ENCODE measurements around the gene KRT76. TPM values are rescaled to one million over a fixed set of nuclear protein-coding genes. Genes with fewer than 3 reads are reported as not detected.

KRT76 gene
- total and polyA plus RNA-seq, 2 experiments from 2014 or later, result not detected

DNA sequence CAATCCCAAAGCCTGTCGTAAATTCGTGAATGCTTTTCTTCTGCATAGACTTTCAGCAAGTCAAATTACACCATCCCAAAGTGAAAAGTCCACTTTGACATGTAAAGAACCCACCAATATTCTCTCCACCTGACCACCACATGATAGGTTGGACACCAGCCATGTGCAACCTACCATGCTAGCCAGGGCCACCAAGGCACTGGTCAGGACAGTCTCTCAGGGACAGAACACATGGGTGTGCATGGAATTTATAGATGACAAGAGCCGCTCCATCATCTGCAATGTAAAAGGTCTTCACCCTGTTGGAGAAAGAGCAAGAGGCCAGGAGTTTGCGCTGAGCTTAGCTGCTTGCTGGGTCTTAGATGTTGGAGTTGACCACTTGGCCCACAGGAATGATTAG is 5.4 kb upstream of the KRT76 start (continued):
- TF ChIP-seq, protein P1, sequence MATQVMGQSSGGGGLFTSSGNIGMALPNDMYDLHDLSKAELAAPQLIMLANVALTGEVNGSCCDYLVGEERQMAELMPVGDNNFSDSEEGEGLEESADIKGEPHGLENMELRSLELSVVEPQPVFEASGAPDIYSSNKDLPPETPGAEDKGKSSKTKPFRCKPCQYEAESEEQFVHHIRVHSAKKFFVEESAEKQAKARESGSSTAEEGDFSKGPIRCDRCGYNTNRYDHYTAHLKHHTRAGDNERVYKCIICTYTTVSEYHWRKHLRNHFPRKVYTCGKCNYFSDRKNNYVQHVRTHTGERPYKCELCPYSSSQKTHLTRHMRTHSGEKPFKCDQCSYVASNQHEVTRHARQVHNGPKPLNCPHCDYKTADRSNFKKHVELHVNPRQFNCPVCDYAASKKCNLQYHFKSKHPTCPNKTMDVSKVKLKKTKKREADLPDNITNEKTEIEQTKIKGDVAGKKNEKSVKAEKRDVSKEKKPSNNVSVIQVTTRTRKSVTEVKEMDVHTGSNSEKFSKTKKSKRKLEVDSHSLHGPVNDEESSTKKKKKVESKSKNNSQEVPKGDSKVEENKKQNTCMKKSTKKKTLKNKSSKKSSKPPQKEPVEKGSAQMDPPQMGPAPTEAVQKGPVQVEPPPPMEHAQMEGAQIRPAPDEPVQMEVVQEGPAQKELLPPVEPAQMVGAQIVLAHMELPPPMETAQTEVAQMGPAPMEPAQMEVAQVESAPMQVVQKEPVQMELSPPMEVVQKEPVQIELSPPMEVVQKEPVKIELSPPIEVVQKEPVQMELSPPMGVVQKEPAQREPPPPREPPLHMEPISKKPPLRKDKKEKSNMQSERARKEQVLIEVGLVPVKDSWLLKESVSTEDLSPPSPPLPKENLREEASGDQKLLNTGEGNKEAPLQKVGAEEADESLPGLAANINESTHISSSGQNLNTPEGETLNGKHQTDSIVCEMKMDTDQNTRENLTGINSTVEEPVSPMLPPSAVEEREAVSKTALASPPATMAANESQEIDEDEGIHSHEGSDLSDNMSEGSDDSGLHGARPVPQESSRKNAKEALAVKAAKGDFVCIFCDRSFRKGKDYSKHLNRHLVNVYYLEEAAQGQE (IDR thresholded peaks at IDR 0.05; ENCODE audit: unreplicated experiment), result no peak
- no peak for TF ChIP-seq STAT1 (IDR thresholded peaks at IDR 0.05; ENCODE audit: unreplicated experiment)
- TF ChIP-seq NANOG (IDR thresholded peaks at IDR 0.05; ENCODE audit: borderline replicate concordance), result no peak

DNA sequence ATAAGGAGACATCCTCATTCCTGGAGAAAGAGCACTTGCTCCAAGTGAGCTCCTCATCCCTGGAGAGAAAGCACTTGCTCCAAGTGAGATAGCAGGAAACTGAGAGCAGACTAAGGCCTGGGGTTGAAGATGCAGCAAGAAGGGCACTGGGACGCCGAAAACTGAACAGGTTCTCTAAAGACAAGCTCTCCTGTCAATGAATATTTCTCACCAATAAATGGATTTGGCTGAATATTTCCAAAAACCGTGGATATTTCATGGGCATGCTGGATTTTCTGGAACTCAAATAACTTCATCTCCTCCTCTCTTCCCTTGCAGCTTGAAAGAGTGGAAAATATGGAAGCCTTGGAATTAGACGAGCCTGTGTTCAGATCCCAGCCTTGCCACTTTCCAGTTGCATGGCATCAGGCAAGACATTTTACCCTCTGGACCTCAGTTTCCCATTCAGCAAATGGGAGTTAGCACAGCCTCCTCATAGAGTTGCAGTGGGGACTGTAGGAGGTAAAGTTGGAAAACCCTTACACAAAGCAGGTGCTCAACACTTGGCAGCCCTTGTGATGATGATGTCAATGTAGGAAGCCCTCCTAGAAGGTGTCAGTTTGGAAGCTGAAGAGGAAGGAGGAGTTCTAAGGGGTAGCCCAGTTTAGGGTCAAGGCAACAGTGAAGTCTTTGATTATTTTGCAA is 4.4 kb upstream of the KRT76 start:
- Histone ChIP-seq H3K36me3 (ENCODE audit: insufficient read depth) (no peaks in the 10 kb centered on the region), H4K20me1 (replicated peaks; ENCODE audit: insufficient read depth) (no peaks in the 10 kb centered on the region), H2AFZ (no peak overlapping the region), H3K4me1 (ENCODE audit: insufficient read depth) (no peaks in the 10 kb centered on the region), H3K9me2 (ENCODE audit: insufficient read depth) (no peaks in the 10 kb centered on the region), H3K4me2 (no peak overlapping the region), H3K79me2 (replicated peaks; ENCODE audit: insufficient read depth) (no peaks in the 10 kb centered on the region), H3K4me3 (no peak overlapping the region), H3K27ac (ENCODE audit: low read depth) (no peak overlapping the region), H3K27me3 (ENCODE audit: insufficient read depth) (no peaks in the 10 kb centered on the region), H3F3A (replicated peaks; ENCODE audit: low read depth) (no peaks in the 10 kb centered on the region)
- Mint-ChIP-seq H3K9me3 (no peaks in the 10 kb centered on the region), H3K27me3 (ENCODE audit: insufficient read depth, low read depth, poor library complexity) (no peaks in the 10 kb centered on the region), H3K4me1 (no peaks in the 10 kb centered on the region; the same call in 2 of the 3 replicates), H3K36me3 (ENCODE audit: low read depth) (no peaks in the 10 kb centered on the region), H3K27ac (no peak overlapping the region), H3K4me3 (no peak overlapping the region)
- DNase-seq (ENCODE audit: low spot score), result no peak
- no peak for TF ChIP-seq STAT1 (IDR thresholded peaks at IDR 0.05; ENCODE audit: unreplicated experiment)
- TF ChIP-seq EZH2phosphoT487 (IDR thresholded peaks at IDR 0.05; ENCODE audit: unreplicated experiment), result no peak
- ATAC-seq, result no peak

DNA sequence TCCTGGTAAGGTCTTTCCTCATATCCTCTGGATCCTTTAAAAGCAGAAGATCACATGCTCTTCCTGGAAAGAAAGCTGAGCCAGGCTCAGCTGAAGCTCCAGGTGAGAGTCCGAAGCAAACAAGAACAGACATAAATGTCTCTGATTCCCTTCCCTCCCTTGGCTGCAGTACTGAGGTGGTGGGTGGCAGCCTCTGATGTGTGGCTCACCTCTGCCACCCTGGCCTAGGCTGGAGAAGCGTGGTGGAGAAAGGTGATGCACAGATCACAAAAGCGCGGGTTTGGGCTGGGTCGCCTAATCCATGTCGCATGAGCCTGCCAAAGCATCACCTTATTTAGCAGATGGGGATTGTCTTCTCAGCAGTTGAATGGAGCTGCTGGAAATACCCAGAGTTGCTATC is 2.8 kb upstream of the KRT76 start:
- H3K27me3 Mint-ChIP-seq (ENCODE audit: insufficient read depth, low read depth, poor library complexity), result no peaks in the 10 kb centered on the region
- TF ChIP-seq JUNB (IDR thresholded peaks at IDR 0.05; ENCODE audit: unreplicated experiment) (no peak), ZNF114 (CRISPR knock-in tag; IDR thresholded peaks at IDR 0.05) (no peak), EZH2 (IDR thresholded peaks at IDR 0.05; ENCODE audit: low read depth, unreplicated experiment) (no peak), EZH2phosphoT487 (IDR thresholded peaks at IDR 0.05; ENCODE audit: unreplicated experiment) (no peak), STAT1 (IDR thresholded peaks at IDR 0.05; ENCODE audit: unreplicated experiment) (no peak), NANOG (IDR thresholded peaks at IDR 0.05; ENCODE audit: borderline replicate concordance) (no peak)
- TF ChIP-seq, protein P2, sequence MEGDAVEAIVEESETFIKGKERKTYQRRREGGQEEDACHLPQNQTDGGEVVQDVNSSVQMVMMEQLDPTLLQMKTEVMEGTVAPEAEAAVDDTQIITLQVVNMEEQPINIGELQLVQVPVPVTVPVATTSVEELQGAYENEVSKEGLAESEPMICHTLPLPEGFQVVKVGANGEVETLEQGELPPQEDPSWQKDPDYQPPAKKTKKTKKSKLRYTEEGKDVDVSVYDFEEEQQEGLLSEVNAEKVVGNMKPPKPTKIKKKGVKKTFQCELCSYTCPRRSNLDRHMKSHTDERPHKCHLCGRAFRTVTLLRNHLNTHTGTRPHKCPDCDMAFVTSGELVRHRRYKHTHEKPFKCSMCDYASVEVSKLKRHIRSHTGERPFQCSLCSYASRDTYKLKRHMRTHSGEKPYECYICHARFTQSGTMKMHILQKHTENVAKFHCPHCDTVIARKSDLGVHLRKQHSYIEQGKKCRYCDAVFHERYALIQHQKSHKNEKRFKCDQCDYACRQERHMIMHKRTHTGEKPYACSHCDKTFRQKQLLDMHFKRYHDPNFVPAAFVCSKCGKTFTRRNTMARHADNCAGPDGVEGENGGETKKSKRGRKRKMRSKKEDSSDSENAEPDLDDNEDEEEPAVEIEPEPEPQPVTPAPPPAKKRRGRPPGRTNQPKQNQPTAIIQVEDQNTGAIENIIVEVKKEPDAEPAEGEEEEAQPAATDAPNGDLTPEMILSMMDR (conservative IDR thresholded peaks at IDR 0.05; ENCODE audit: low read depth in 2 of 2), result no peak
- TF ChIP-seq, protein P3, sequence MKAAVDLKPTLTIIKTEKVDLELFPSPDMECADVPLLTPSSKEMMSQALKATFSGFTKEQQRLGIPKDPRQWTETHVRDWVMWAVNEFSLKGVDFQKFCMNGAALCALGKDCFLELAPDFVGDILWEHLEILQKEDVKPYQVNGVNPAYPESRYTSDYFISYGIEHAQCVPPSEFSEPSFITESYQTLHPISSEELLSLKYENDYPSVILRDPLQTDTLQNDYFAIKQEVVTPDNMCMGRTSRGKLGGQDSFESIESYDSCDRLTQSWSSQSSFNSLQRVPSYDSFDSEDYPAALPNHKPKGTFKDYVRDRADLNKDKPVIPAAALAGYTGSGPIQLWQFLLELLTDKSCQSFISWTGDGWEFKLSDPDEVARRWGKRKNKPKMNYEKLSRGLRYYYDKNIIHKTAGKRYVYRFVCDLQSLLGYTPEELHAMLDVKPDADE (IDR thresholded peaks at IDR 0.05), result no peak
- TF ChIP-seq, protein P1 (IDR thresholded peaks at IDR 0.05; ENCODE audit: unreplicated experiment), result no peak

More for the DNA sequence above, 2.8 kb upstream of the KRT76 start:
- no peaks in the 10 kb centered on the region for H3K4me1 ChIP-seq (ENCODE audit: insufficient read depth)
- no peaks in the 10 kb centered on the region for H3K9me2 ChIP-seq (ENCODE audit: insufficient read depth)
- H3K4me1 Mint-ChIP-seq, result no peaks in the 10 kb centered on the region; the same call in 2 of the 3 replicates
- no peaks in the 10 kb centered on the region for H3K27me3 ChIP-seq (ENCODE audit: insufficient read depth)
- no peak overlapping the region for H3K4me2 ChIP-seq
- H3K4me3 Mint-ChIP-seq, result no peak overlapping the region
- DNase-seq (ENCODE audit: low spot score) (no peak), ATAC-seq (no peak)
- no peaks in the 10 kb centered on the region for H3K79me2 ChIP-seq (replicated peaks; ENCODE audit: insufficient read depth)
- no peaks in the 10 kb centered on the region for H3K36me3 Mint-ChIP-seq (ENCODE audit: low read depth)
- no peaks in the 10 kb centered on the region for H4K20me1 ChIP-seq (replicated peaks; ENCODE audit: insufficient read depth)
- no peak overlapping the region for H2AFZ ChIP-seq
- H3K9me3 Mint-ChIP-seq, result no peaks in the 10 kb centered on the region
- no peak overlapping the region for H3K4me3 ChIP-seq
- no peak overlapping the region for H3K27ac ChIP-seq (ENCODE audit: low read depth)
- H3K36me3 ChIP-seq (ENCODE audit: insufficient read depth), result no peaks in the 10 kb centered on the region
- no peaks in the 10 kb centered on the region for H3F3A ChIP-seq (replicated peaks; ENCODE audit: low read depth)
- no peak overlapping the region for H3K27ac Mint-ChIP-seq

All from GM23338 (cell line).